HepG2 (cell line): ENCODE results near the gene SUMO4. TPM values are rescaled to one million over a fixed set of nuclear protein-coding genes. Genes with fewer than 3 reads are reported as not detected.

ENCODE experiments used
- ATAC-seq: fragments of 200-7000 bp; cut with Tn5 transposase; 3 replicates; pipeline ENCODE4 v1.9.1; 2020; ENCODE audit warnings: mild to moderate bottlenecking, moderate library complexity
- BruUV-seq: library from RNA; stranded (reverse); fragments of 400-500 nt; replicated peaks from 2 replicates; lab custom pipeline; 2021; lab: Mats Ljungman, UMichigan
- CTCF ChIA-PET: fragments of 300-600 bp; formaldehyde crosslinking; extraction: SDS; loops from one replicate; lab custom pipeline; 2021; ENCODE audit warnings: low total read pairs, inconsistent platforms, low intra/inter-chr PET ratio; lab: Yijun Ruan, JAX
- POLR2A ChIA-PET: fragments of 350-600 bp; sonication (Branson Sonifier 250); formaldehyde crosslinking; loops from one replicate; lab custom pipeline; 2020; ENCODE audit warnings: antibody characterized with exemption, inconsistent platforms; lab: Yijun Ruan, JAX
- DNase-seq: peaks from one replicate; pipeline ENCODE4 v3.0.0-alpha.2; 2015; ENCODE audit warnings: low spot score
- FAIRE-seq: peaks from 3 replicates; lab custom pipeline; 2011; peaks lifted over from hg19 to GRCh38; lab: Jason Lieb, UNC
- H2AFZ ChIP-seq: one replicate; pipeline ENCODE4 v1.6.1; 2011; ENCODE audit warnings: low read length, inconsistent platforms
- H3K27ac ChIP-seq: fragments of 300-600 bp; 3 replicates; pipeline ENCODE4 v1.8.0; 2011; ENCODE audit warnings: mixed run types, mild to moderate bottlenecking, mixed read lengths, low read length, inconsistent platforms; ENCODE audit not compliant: insufficient read depth; ENCODE audit errors: extremely low read length
- H3K27me3 ChIP-seq, 2 experiments: fragments of 200-600 bp in 1 of 2; 2 replicates in 1 of 2; 3 replicates in 1 of 2; pipeline versions ENCODE4 v1.6.0 to v1.8.0; 2011; ENCODE audit warnings: low read length in 2 of 2, mild to moderate bottlenecking in 2 of 2, moderate library complexity in 2 of 2, inconsistent platforms in 1 of 2; ENCODE audit not compliant: insufficient read depth in 2 of 2, control insufficient read depth in 1 of 2
- H3K36me3 ChIP-seq, 2 experiments: fragments of 200-600 bp in 1 of 2; replicated peaks in 1 of 2; 2 replicates in 1 of 2; 3 replicates in 1 of 2; pipeline versions ENCODE4 v1.5.1 to v1.8.0; 2011; ENCODE audit warnings: low read length in 2 of 2, inconsistent platforms in 1 of 2; ENCODE audit not compliant: insufficient read depth in 2 of 2, control insufficient read depth in 1 of 2
- H3K4me1 ChIP-seq: 2 replicates; pipeline ENCODE4 v1.5.1; 2012; ENCODE audit warnings: low read length, inconsistent platforms; ENCODE audit not compliant: insufficient read depth
- H3K4me2 ChIP-seq: 2 replicates; pipeline ENCODE4 v1.6.0; 2011; ENCODE audit warnings: low read depth, low read length, inconsistent platforms
- H3K4me3 ChIP-seq, 3 experiments: fragments of 200-600 bp in 1 of 3; sonication (generic), shearing (Covaris generic) in 1 of 3; replicated peaks in 1 of 3; 2 replicates each; pipeline ENCODE4 v1.5.1; 2011 to 2016; ENCODE audit warnings: low read length in 3 of 3, inconsistent platforms in 2 of 3, low read depth in 2 of 3, mild to moderate bottlenecking in 2 of 3, control low read depth in 1 of 3, mixed read lengths in 1 of 3; ENCODE audit not compliant: insufficient read depth in 1 of 3
- H3K79me2 ChIP-seq: one replicate; pipeline ENCODE4 v1.6.1; 2011; ENCODE audit warnings: low read length, inconsistent platforms; ENCODE audit not compliant: insufficient read depth
- H3K9ac ChIP-seq: 2 replicates; pipeline ENCODE4 v1.6.0; 2011; ENCODE audit warnings: mild to moderate bottlenecking, low read depth, low read length, inconsistent platforms; ENCODE audit not compliant: insufficient read depth
- H3K9me3 ChIP-seq: 2 replicates; pipeline ENCODE4 v1.5.1; 2012; ENCODE audit warnings: mild to moderate bottlenecking, low read length
- H4K20me1 ChIP-seq: 2 replicates; pipeline ENCODE4 v1.6.0; 2011; ENCODE audit warnings: inconsistent platforms, mild to moderate bottlenecking, low read length, moderate library complexity; ENCODE audit not compliant: insufficient read depth
- ARID5B ChIP-seq: IDR thresholded peaks from 2 replicates; pipeline ENCODE4 v1.4.0; 2020; ENCODE audit warnings: mild to moderate bottlenecking, missing genetic modification reagents
- ASH2L ChIP-seq: fragments of 300-600, 200-600 bp; sonication (generic); IDR thresholded peaks from 2 replicates; pipeline ENCODE4 v1.7.0; 2017; ENCODE audit warnings: low read depth, mild to moderate bottlenecking, moderate library complexity, mixed read lengths, low read length; ENCODE audit not compliant: insufficient read length
- CENPT ChIP-seq: sonication (generic); formaldehyde crosslinking; IDR thresholded peaks from 2 replicates; pipeline ENCODE4 v1.8.0; 2022; ENCODE audit warnings: low read depth, mild to moderate bottlenecking, moderate library complexity, missing genetic modification reagents
- E2F5 ChIP-seq: sonication (generic); formaldehyde crosslinking; conservative IDR thresholded peaks from 2 replicates; pipeline ENCODE4 v1.4.0; 2020; ENCODE audit warnings: missing genetic modification reagents
- ETS1 ChIP-seq: sonication (generic); formaldehyde crosslinking; IDR thresholded peaks from 2 replicates; pipeline ENCODE4 v1.4.0; 2020; ENCODE audit warnings: missing genetic modification reagents
- GATAD2A ChIP-seq: IDR thresholded peaks from 2 replicates; pipeline ENCODE4 v1.6.1; 2016
- HDAC6 ChIP-seq: fragments of 200-600 bp; sonication (generic); IDR thresholded peaks from 2 replicates; pipeline ENCODE4 v1.7.0; 2017; ENCODE audit warnings: mild to moderate bottlenecking, antibody characterized with exemption, low read length, low read depth
- HNF4A ChIP-seq: sonication (generic); formaldehyde crosslinking; IDR thresholded peaks from 2 replicates; pipeline ENCODE4 v1.4.0; 2020; ENCODE audit warnings: missing genetic modification reagents
- KLF12 ChIP-seq: sonication (generic); formaldehyde crosslinking; IDR thresholded peaks from 2 replicates; pipeline ENCODE4 v1.4.0; 2020; ENCODE audit warnings: missing genetic modification reagents, borderline replicate concordance
- MBD4 ChIP-seq: IDR thresholded peaks from 2 replicates; pipeline ENCODE4 v1.6.1; 2012; ENCODE audit warnings: low read length, inconsistent platforms, borderline replicate concordance
- MED13 ChIP-seq: sonication (generic); formaldehyde crosslinking; IDR thresholded peaks from 2 replicates; pipeline ENCODE4 v1.5.0; 2020; ENCODE audit warnings: missing genetic modification reagents
- NCOA1 ChIP-seq: sonication (generic); formaldehyde crosslinking; IDR thresholded peaks from 2 replicates; pipeline ENCODE4 v1.9.0; 2021; ENCODE audit warnings: missing genetic modification reagents
- RARA ChIP-seq: IDR thresholded peaks from 2 replicates; pipeline ENCODE4 v1.6.1; 2016; ENCODE audit warnings: missing genetic modification reagents, missing compliant biosample characterization
- RNF2 ChIP-seq: fragments of 450-650 bp; conservative IDR thresholded peaks from 2 replicates; pipeline ENCODE4 v1.6.1; 2016; ENCODE audit warnings: low read depth
- RXRB ChIP-seq: IDR thresholded peaks from 2 replicates; pipeline ENCODE4 v1.6.1; 2016; ENCODE audit warnings: borderline replicate concordance, missing genetic modification reagents, missing compliant biosample characterization
- TOPORS ChIP-seq: sonication (generic); formaldehyde crosslinking; IDR thresholded peaks from 2 replicates; pipeline ENCODE4 v1.8.0; 2023; ENCODE audit warnings: mild to moderate bottlenecking, missing genetic modification reagents
- ZC3H4 ChIP-seq: sonication (generic); formaldehyde crosslinking; IDR thresholded peaks from 2 replicates; pipeline ENCODE4 v1.4.0; 2020; ENCODE audit warnings: missing genetic modification reagents, borderline replicate concordance
- ZNF33A ChIP-seq: sonication (generic); formaldehyde crosslinking; IDR thresholded peaks from 2 replicates; pipeline ENCODE4 v1.5.1; 2020; ENCODE audit warnings: missing genetic modification reagents, mild to moderate bottlenecking, moderate library complexity, borderline replicate concordance
- WGBS: methylation state at CpG from one replicate; pipeline ENCODE4 v1.1.6; 2017; ENCODE audit warnings: low lambda C conversion rate; 5-methylcytosine and 5-hydroxymethylcytosine counted together
- in situ Hi-C: cut with HindIII; loops from 2 replicates; pipeline ENCODE4 v1.10.0; 2017; ENCODE audit warnings: low pct_unique_long_range_greater_than_20kb; ENCODE audit not compliant: extremely low pct_ligation_motif_present
- intact Hi-C: fragments of 100-400 bp; cut with micrococcal nuclease; formaldehyde crosslinking; loops from one replicate; pipeline ENCODE4 v1.10.0; 2022; ENCODE audit not compliant: unreplicated experiment
- polyA plus RNA-seq, 8 experiments: library from polyadenylated mRNA; depleted of rRNA in 3 of 8; stranded (reverse) in 7 of 8; unstranded in 1 of 8; fragments of >200 nt; fragmentation: Illumina TruSeq in 4 of 8; extraction: Trizol in 4 of 8; gene quantifications; 2 replicates each; pipeline versions ENCODE4 v1.2.1 to v1.2.3, GENCODE V29; 2011 to 2016; ENCODE audit warnings: low read depth in 4 of 8, missing spikeins in 1 of 8, mixed read lengths in 1 of 8; ENCODE audit not compliant: insufficient read depth in 1 of 8
- total RNA-seq, 5 experiments: library from RNA; depleted of rRNA; stranded (reverse); fragments of >200 nt; fragmentation: Illumina TruSeq; extraction: Trizol; gene quantifications; 2 replicates each; pipeline ENCODE4 v1.2.3, GENCODE V29; 2016; ENCODE audit warnings: low read depth in 1 of 5

SUMO4 gene
- total and polyA plus RNA-seq, 2 of the 13 experiments (the other 11 are each of a cell fraction or from before 2014, with no cell fraction given) = 0.22 to 1.2 TPM

GRCh38 chr6:149440735-149441671 lies 40.9 kb downstream of the SUMO4 start:
- no TSS peak for BruUV-seq
- ChIA-PET POLR2A (interaction anchor here (1.2 to 1.3 kb wide), 4 partner anchors 12 to 461 kb away, joined by 3 to 4 read pairs (median 3); partner anchors contain the start of gene ZC3H12D), CTCF (no interaction called here)
- Histone ChIP-seq H3K79me2 (no peaks in the 10 kb centered on the region), H3K9me3 (no peaks in the 10 kb centered on the region), H3K4me1 (peaks cover 45% of the 10 kb centered on the region), H2AFZ (peak overlapping the region; percentile 80), H3K27ac (peak overlapping the region; percentile 39), H3K4me3 (peak overlapping the region; percentile 35 to 69 (median 37)), H3K9ac (peak overlapping the region; percentile 41), H3K27me3 (no peaks in the 10 kb centered on the region), H3K4me2 (peak overlapping the region; percentile 89), H4K20me1 (no peaks in the 10 kb centered on the region), H3K36me3 (no peaks in the 10 kb centered on the region)
- in situ Hi-C loops = no loop called here
- intact Hi-C loops = no loop called here
- ATAC-seq (peak; percentile 62), DNase-seq (peak; percentile 40), FAIRE-seq (peak; percentile 80)
- 7% methylated on average over 14 of the region's 16 CpGs for WGBS
- TF ChIP-seq HNF4A (CRISPR knock-in tag) (peak; percentile 65), RNF2 (no peak), HDAC6 (no peak), GATAD2A (0 out of 2 replicates have a peak, but pooled peaks have one; percentile 8), ZNF33A (CRISPR knock-in tag) (no peak), ETS1 (CRISPR knock-in tag) (0 out of 2 replicates have a peak, but pooled peaks have one; percentile 30), ASH2L (peak; percentile 23), MBD4 (no peak), ARID5B (CRISPR knock-in tag) (no peak), MED13 (CRISPR knock-in tag) (peak; percentile 44; the same call in 1 of the 2 replicates), RXRB (CRISPR knock-in tag) (no peak), CENPT (CRISPR knock-in tag) (no peak), RARA (peak; percentile 59), ZC3H4 (no peak), E2F5 (CRISPR knock-in tag) (0 out of 2 replicates have a peak, but pooled peaks have one; percentile 46), TOPORS (no peak), NCOA1 (no peak), KLF12 (CRISPR knock-in tag) (peak; percentile 74; the same call in 1 of the 2 replicates)
